Superior temporal gyrus (tissue), 1 donor: Measurements from ENCODE around the gene NCOA7.

Experiments used
- DNase-seq: peaks from one replicate; pipeline ENCODE4 v3.0.0-alpha.2; 2016; ENCODE audit errors: extremely low spot score

The NCOA7 gene

DNA sequence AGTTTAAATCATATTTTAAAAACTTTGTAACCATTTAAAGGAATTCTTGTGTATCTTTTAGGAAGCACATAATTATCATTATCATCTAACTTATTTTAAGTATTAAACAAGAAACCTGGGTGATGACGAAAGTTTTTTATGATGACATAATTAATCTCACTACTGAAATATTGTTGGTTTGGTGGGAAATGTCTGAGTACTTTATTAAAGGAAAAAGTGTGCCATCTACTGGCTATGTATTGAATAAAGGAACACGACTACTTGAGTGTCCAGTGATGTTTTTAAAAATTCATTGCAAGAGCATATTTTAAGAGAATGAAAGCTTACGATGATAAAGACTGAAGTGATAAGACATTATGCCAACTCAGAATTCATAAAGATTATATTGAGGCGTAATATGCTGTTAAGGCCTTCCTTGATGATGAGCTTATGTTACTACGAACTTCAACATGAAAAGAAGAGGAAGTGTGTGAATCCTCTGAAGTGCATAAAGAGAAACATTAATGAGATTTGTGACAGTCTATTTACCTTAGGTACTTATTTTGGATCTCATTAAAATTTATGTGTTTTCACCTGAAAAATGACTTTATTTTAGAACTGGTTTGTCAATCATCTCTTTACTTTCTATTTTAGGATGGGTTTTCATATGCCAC lies 183.6 kb downstream of the NCOA7 start:
- DNase-seq: peak; percentile 94

DNA sequence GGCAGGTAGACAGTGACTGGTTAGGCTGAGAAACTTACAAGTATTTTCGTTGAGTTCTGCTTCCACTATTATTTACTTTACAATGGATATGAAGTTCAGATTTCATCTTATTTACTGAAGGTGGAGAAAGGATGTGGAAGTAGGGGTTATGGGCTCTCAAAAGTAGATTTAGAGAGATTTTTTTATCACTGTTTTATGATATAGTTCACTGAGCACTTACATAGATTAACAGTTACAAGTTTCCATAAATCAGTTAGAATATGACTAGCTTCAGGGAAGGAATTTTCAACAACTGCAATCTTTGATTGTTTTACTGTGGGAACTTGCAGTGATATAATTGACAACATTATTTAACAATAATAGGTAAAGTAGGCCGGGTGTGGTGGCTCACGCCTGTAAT lies 188.3 kb downstream of the NCOA7 start:
- DNase-seq: no peak
